A549 (cell line): ENCODE results near the gene SAP30.

ENCODE experiments used
- CBX2 ChIP-seq: fragments of 200-600 bp; sonication (generic); IDR thresholded peaks from 2 replicates; pipeline ENCODE4 v1.6.1; 2016; ENCODE audit warnings: low read depth, mild to moderate bottlenecking, borderline replicate concordance
- CTCF ChIP-seq: fragments of >200 bp; sonication (Bioruptor Twin); formaldehyde crosslinking; IDR thresholded peaks from 3 replicates; pipeline ENCODE4 v1.5.1; 2016
- EP300 ChIP-seq, 2 experiments: fragments of >200 bp; sonication (Bioruptor Twin); formaldehyde crosslinking; IDR thresholded peaks; 2 replicates in 1 of 2; 3 replicates in 1 of 2; pipeline ENCODE4 v1.6.1; 2016 to 2017
- KDM1A ChIP-seq: fragments of 200-600 bp; sonication (generic); IDR thresholded peaks from 2 replicates; pipeline ENCODE4 v1.6.1; 2016; ENCODE audit warnings: low read depth, mild to moderate bottlenecking
- MYC ChIP-seq: IDR thresholded peaks from 2 replicates; pipeline ENCODE4 v1.6.1; 2012; ENCODE audit warnings: mild to moderate bottlenecking, inconsistent platforms, low read length, improper control_type of control experiment, borderline replicate concordance
- PHF8 ChIP-seq: fragments of 200-600 bp; sonication (generic); IDR thresholded peaks from 2 replicates; pipeline ENCODE4 v1.6.1; 2016; ENCODE audit warnings: low read depth, mild to moderate bottlenecking, antibody characterized with exemption, moderate library complexity, borderline replicate concordance
- POLR2A ChIP-seq: IDR thresholded peaks from 2 replicates; pipeline ENCODE4 v1.6.1; 2012; ENCODE audit warnings: mild to moderate bottlenecking, low read length
- POLR2AphosphoS2 ChIP-seq: conservative IDR thresholded peaks from 2 replicates; pipeline ENCODE4 v1.6.1; 2012; ENCODE audit warnings: low read length, improper control_type of control experiment, inconsistent platforms
- RAD21 ChIP-seq, 2 experiments: fragments of >200 bp in 1 of 2; sonication (Bioruptor Twin) in 1 of 2; formaldehyde crosslinking in 1 of 2; IDR thresholded peaks in 1 of 2; conservative IDR thresholded peaks in 1 of 2; 2 replicates in 1 of 2; 3 replicates in 1 of 2; pipeline ENCODE4 v1.6.1; 2012 to 2018; ENCODE audit warnings: inconsistent platforms in 1 of 2
- USF2 ChIP-seq: fragments of 450-650 bp; IDR thresholded peaks from 2 replicates; pipeline ENCODE4 v1.6.1; 2014; ENCODE audit warnings: antibody characterized with exemption

- TF ChIP-seq POLR2A (no peak), RAD21 (conservative IDR thresholded peaks at IDR 0.05 in 1 of 2, IDR thresholded peaks at IDR 0.05 in 1 of 2) (no peak), USF2 (no peak), KDM1A (no peak), EP300 (IDR thresholded peaks at IDR 0.05) (no peak), CBX2 (no peak), POLR2AphosphoS2 (no peak), PHF8 (no peak), CTCF (no peak), MYC (no peak)
These were observed 35.3 kb downstream of the SAP30 start for GRCh38 chr4:173405840-173406606.
